COLO668 (cell line): ENCODE results near the gene GRAP.
"Not testable (repeated sequence)": the region's sequence is repeated elsewhere in the genome, so short reads cannot be mapped to it uniquely, and the experiment has no call there.

Experiments used
- DNase-seq: peaks from one replicate; lab custom pipeline; 2025; ENCODE audit not compliant: unreplicated experiment; lab: John Stamatoyannopoulos, UW

The GRAP gene

DNA sequence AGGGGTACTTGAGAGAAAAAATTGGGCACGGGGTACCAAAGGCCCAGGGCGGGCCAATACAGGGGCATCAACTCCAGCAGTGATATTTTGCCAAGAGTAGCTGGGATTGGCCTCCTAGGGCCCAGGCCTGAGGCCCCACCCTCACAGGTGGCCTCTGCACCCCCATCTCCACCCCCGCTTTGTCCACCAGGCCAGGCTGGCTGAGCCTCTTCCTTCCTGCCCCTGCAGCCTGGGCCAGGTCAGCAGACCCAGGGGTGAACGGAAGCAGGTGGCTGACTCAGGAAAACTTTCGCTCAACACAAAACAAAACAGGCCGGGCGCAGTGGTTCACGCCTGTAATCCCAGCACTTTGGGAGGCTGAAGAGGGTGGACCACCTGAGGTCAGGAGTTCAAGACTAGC lies 3.7 kb downstream of the GRAP start:
- not testable (repeated sequence) for DNase-seq

DNA sequence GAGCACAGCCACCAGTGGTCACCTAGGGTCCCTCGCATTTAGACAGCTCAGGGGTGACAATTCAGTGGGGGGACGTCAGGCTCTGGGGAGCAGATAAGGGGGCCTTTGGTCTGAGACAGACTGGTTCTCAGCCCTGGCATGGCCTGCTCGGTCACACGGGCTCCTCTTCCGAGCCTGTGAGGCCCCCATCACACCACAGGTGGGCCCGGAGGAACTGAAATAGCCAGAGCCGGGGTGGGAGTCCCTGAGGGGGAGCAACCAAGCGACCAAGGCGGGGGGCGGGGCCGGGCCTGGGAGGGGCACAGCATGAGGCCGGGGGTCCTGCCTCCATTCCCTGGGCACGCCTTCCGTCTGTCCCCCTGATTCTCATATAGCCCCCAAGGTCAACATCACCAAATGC lies 4.4 kb downstream of the GRAP start:
- DNase-seq: not testable (repeated sequence)

DNA sequence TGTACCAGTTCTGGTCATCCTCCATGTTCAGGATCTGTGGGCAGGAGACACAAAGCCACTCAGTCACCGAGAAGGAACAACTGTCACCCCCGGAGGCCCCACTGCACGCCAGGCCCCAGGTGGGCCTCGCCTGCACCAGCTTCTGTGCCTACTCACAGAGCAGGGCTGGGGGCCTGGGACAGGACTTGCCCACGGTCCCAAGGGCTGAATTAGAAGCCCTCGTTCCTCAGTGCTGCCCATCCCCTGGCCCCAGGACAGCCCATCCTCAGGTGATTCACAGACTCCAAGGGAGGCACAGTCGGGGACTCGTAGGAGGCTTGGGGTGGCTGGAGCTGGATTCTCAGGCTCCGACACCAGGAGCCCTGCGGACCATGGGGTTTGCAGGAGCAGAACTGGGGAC lies 4.9 kb downstream of the GRAP start:
- not testable (repeated sequence) for DNase-seq

DNA sequence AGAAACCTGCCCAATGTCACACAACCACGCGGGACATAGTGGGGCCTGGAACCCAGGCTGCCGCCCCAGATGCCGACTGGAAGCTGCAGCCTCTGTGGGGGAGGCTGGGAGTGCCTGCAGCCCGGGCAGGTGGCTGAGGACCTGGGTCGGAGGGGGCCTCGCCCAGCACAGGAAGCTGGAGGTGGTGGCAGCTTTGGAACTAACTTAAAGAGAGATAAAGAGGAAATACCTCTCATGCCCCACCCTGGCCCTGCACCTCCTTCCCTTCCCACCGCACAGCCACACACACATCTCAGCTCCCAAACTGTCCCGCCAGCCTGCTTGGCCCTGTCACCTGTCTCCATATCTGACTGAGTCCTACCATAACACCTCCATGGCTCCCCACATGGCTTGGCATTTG lies 6.4 kb downstream of the GRAP start:
- DNase-seq: not testable (repeated sequence)

DNA sequence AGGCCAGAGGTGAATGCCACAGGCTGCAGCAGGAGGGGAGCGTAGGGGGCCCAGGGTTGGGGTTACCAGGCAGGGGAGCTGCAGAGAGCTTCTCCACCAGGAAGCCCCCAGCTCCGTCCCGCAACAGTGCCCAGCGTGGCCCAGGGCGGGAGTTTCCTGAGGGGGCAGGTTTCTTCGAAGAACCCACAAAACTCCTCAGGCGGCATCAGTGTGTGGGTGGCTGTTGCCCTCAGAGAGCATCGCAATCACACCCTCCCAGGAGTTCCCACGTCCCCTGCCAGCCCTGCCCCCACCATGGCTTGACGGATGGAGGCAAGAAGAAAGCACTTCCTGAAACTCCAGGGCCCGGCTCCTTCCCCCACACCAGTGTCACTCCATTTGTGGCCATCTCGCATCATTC lies 8.0 kb downstream of the GRAP start:
- not testable (repeated sequence) for DNase-seq

DNA sequence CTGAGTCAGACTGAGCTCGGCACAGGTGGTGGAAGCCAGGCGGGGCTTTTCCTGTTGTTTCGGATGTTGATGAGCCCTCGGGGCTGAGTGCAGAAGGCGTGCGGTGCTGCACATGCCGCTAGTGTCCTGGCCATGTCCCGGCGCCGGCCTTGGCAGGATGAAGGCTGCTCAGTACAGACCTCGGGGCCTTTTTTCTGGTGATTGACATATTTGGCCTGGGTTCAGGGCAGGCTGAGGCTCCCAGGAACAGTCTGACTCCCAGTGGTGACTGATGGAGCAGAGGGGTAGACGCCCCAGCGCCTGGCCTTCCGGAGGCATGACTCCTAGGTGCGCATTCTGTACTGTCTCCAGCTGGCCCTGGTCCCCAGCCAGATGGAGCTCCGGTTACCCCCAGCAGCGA lies 8.8 kb downstream of the GRAP start:
- DNase-seq: not testable (repeated sequence)

DNA sequence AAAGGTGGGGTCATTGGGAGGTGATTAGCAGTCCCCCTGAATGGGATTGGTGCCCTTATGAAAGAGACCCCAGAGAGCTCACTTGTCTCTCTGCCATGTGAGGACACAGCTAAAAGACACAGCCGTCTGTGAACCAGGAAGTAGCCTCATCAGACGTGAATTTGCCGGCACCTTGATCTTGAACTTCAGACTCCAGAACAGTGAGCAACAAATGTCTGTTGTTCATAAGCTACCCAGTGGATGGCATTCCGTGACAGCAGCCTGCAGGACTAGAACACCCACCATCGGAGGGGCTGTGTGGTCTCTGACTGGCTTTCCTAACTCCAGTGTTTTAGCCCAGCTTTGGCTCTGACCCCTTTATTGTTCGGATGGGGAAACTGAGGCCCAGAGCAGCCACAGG lies 9.2 kb downstream of the GRAP start:
- DNase-seq: not testable (repeated sequence)

DNA sequence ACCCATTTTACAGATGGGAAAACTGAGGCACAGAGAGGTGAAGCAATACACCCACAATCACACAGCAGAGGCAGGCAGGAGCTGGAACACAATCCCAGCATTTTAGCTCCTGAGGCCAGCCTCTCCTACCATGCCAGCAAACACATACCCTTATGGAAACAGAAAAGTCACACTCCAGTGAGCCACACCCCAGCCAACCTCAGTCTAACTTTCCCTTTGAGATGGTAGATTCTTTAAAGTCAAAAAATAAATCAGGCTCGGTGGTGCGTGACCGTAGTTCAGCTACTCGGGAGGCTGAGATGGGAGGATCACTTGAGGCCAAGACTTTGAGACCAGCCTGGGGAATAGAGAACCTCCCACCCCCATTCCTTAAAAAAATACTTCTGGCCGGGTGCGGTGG lies 10.6 kb downstream of the GRAP start:
- DNase-seq: not testable (repeated sequence)

DNA sequence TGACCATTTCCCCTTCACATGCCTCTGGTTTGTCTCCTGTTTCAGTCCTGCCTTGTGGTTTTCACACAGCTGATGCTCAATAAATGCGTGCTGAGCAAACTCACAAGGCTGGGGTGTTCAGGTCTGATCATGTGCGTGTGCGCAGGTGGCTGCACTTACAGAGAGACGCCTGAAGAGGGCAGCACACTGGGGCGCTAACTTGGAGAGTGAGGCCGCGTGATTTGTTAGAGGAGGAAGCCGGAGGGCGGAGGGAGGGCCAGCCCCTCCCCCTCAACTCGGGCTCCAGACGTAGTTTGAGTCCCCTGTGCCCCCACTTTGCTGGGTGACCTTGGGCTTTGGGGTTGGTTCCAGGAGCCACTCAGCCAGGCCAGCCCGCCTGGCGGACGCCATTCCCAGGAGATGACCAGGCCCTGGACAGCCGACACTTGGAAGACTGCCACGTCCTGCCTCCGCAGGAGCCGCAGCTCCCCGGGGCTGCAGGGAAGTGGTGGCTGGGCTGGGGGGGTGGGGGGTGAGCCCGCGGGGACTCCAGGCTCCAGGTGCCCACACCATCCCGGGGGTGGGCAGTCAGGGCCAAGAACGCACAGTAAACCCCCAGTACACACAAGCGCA lies 14.3 kb downstream of the GRAP start:
- DNase-seq: not testable (repeated sequence)

GRCh38 chr17:19031729-19032128 lies 15.0 kb downstream of the GRAP start:
- not testable (repeated sequence) for DNase-seq

- DNase-seq: not testable (repeated sequence)
These were observed 15.8 kb downstream of the GRAP start for GRCh38 chr17:19030771-19031449.

- DNase-seq: not testable (repeated sequence)
These were observed 17.0 kb downstream of the GRAP start for GRCh38 chr17:19029740-19030139.

DNA sequence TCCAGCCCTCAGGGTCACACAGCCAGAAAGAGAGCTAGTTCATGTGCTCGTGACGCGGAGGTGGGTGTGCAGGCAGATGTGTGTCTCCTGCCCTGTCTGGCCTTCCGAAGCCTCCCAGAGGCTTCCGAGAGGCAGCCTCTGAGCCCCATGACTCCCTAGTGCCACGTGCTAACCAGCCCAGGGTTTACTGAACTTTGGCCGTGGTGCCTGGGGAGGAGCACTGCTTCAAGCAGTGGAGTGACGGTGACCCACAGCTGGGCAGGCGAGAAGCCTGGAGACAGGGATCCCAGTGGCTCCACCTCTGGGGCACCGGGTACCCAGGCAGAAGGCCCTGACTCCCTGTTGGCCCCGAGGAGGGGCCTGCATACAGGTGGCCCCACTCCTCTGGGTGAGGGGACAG lies 18.1 kb downstream of the GRAP start:
- DNase-seq: not testable (repeated sequence)

- DNase-seq: no peak
These were observed 22.4 kb downstream of the GRAP start for GRCh38 chr17:19024101-19025078.

GRCh38 chr17:19023209-19023999 lies 23.4 kb downstream of the GRAP start:
- DNase-seq: no peak

GRCh38 chr17:19022747-19023146 lies 24.0 kb downstream of the GRAP start:
- DNase-seq: no peak

GRCh38 chr17:19022128-19022527 lies 24.6 kb downstream of the GRAP start:
- DNase-seq: no peak

- peak; percentile 5 for DNase-seq
These were observed 25.1 kb downstream of the GRAP start for GRCh38 chr17:19021622-19022083.

- not testable (repeated sequence) for DNase-seq
These were observed 25.6 kb downstream of the GRAP start for GRCh38 chr17:19021011-19021621.

GRCh38 chr17:19020016-19020415 lies 26.7 kb downstream of the GRAP start:
- DNase-seq: no peak
